Amygdala (tissue), 56 donors: Measurements from ENCODE around the gene MINDY4.

Experiments
- DNase-seq, 56 donors: peaks; one replicate each; lab custom pipeline; 2025; lab: John Stamatoyannopoulos, UW

Gene MINDY4

DNA sequence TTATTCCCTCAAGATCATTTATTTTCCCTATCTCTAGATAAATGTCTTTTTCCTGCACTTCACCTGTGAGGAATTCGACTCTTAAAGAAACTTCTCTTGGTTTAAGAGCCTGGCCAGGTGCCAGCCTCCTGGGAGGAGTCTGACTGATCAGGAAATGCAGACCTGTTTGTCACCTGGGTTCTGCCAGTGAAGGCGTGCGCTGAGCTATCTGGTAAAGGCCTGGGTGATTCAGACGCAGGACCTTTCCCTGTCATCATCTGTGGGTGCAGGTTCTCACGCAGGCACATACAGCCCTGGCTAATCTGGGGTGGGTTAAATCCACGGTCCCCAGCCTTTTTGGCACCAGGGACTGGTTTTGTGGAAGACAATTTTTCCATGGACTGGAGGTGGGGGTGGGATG is 75.2 kb downstream of the MINDY4 start:
- no peak for DNase-seq

- DNase-seq, result no peak
These were observed 77.1 kb downstream of the MINDY4 start for GRCh38 chr7:30848121-30848855.

DNA sequence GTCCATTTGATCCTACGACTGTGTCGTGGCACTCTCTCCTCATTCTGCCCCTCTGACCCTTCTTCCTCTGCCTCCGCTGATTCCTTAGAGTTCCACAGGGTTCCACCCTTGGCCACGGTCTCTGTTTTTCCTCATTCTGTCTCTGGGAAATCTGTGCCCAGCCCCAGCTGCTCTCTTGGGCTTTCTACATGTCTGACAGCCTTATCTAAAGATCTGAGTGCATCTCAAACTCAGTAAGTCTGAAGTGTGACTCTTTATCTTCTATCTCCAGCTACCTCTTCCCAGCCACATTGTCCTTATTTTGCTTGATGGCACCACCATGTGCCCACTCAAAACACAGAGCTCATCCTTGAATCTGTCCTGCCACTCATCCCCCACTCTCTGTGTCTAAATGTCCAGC is 78.3 kb downstream of the MINDY4 start:
- DNase-seq, result no peak

DNA sequence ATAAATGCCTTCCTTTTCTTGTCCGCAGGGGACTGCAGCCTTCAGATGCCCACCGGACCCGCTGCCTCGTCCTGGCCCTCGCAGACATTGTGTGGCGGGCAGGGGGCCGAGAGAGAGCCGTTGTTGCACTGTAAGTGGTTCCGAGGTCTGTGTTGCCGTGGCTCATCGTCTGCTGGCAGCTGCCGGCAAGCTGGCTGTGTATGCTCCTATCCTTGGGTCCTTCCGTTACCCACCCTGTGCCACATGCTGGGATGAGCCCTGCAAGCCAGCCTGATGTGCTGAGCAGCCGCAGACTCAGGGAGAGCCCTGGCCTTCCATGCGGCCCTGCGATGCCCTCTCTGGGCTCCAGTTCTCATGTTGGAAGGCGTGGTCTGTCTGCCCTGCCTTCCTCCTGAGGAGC is 79.2 kb downstream of the MINDY4 start:
- no peak for DNase-seq

DNA sequence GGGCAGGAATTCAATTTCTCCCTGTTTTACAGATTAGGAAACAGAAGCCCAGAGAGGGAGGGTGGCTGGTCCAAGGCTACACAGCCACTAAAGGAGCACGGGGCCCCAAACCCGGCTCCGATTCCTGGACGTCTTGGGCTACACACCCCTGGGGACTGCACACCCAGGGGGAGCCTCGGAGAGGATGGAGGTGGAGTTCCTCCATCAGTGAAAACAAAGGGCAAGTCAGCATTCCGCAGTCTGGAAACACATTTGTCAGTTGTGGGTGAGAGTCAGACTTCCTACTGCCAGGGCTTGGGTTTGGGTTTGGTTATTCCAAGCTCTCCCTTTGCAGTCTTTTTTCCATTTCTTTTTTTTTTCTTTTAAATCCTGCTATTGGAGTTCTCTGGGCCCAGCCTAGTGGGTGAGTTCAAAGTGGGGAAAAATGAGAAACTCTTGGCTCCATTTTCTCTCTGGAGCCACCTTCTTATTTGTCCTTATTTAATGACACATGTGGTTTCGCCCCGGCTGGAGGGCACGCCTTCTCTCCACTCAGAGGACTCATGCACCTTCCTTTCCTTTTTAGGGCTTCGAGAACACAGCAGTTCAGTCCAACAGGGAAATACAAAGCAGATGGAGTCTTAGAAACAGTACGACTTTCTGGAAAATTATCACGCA is 80.6 kb downstream of the MINDY4 start:
- no peak for DNase-seq

GRCh38 chr7:30852308-30852684 is 81.1 kb downstream of the MINDY4 start:
- DNase-seq, result no peak

- DNase-seq, result no peak
These were observed 81.6 kb downstream of the MINDY4 start for GRCh38 chr7:30852744-30853288.

- no peak for DNase-seq
These were observed 82.4 kb downstream of the MINDY4 start for GRCh38 chr7:30853576-30853975.

DNA sequence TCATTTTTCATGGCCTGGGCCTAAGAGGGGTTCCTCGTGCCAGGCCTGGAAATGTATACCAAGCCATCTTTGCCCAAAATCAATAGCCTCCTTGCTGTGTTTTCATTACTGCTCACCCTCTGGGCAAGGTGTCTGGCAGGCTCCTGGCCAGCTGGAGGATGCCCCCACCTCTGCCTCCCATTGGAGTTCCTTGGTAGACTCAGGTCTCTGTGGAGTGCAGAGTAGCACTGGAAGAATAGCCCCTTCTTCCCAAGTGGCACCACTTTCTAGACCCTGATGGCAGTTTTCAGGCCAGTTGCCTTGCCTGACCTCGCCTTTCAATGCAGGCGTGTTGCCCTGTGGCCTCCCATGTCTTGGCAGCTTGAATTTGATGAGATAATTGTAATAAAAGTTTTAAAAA is 84.7 kb downstream of the MINDY4 start:
- DNase-seq, result no peak

GRCh38 chr7:30858576-30858975 is 87.4 kb downstream of the MINDY4 start:
- DNase-seq, result no peak

DNA sequence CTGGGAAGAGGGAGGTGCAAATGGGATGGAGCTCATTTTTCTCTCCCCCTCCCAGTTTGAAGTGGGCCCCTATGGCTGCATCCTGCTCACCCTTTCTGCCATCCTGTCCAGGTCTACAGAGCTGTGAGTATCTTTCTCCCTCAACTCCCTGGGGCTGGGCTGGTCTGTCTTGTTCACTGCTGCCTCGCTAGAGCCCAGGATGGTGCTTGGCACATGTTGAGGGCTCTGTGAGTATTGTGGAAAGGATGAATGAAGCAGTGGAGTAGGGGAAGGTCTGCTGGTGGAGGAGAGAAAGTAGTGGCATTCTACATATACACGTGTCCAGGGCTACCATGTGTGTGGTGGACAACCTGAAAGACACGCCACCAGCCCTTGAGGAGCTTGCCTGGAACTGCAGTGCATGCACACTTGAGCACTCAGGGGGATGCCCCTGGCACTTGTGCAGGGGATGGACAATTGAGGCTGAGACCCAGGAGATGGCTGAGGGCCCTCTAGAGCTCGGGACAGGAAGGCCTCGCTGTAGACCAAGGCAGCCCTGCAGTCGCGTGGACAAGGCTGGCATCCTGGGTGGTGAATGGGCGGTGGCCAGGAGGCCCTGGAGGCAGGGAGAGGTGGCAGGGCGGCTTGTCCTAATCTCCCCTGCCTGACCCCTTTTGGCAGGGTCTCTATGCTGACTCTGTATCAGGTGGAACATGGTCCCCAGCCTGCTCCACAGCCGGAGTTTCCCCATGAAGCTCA is 88.2 kb downstream of the MINDY4 start:
- no peak for DNase-seq

DNA sequence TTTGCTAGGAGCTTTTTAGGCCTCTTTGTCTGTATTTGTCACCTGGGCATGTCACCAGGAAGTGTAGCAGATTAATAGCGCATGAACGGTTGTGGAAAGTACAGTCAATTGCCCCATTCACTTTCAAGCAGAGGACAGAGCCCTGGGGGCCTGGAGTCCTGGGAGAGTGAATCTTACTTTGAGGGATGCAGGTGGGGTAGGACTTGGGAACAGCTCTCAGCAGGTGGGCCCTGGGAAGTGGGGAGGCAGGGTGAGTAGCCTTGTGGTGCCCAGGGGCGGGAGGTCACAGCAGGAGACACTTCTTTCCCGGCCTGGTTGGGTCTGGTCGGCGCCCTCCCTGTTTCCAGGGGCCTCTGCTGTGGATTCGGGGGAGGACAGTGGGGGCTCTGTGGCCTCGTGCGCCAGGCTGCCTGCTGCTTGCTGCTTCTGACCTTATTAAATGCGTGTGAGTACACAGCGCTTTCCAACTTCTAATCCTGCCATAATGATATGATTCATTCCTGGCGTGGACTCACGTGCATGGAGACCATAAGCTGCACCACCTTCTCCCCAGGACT is 88.8 kb downstream of the MINDY4 start:
- no peak for DNase-seq

DNA sequence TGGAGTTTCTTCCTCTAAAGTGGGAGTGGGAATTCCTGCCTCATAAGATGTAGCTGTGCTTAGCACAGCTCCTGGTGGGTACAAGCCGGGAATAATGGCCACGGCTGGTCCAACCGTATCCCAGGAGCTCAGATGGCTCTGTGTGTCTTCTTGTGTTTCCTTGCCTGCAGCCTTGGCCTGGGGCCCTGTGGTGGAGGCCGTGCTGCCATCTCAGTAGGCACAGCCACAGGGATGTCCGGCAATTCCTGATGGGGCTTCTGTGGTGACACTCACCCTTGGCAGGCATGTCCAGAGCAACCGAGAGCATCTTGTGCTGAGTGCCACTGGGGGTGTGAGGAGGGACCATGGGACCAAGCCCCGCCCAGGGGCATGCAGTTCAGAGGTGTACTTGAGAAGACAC is 90.4 kb downstream of the MINDY4 start:
- no peak for DNase-seq

DNA sequence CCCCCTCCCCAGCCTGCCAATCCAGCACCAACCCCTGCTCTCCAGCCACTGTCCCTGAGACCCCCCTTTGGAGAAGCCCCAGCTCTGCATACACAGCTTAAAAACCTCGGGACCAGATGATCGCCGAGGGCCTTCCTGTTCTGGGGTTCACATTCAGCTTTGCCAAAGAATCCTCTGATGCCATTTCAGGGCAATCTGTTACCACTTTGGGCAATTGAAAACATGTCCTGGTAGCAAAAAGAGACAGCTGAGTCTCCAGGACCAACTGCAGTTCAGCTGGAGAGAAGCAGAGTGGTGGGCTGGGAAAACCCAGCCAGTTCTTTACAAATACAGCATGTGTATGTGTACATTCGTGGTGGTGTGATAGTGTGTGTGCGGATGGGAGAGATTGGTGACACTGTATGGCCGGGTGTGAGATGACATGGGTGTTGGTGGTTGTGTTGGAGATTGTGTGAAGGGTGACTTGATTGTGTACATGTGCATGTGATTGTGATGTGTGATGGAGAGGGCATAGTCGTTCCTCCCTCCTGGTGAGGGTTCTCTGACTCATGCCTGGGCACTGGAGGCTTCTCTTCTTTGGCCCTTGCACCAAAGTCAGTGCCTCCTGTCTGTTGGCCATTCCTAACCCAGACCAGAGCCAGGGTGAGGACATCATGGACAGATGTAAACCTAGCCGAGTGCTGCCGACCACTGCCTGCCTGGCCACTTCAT is 91.9 kb downstream of the MINDY4 start:
- no peak for DNase-seq

GRCh38 chr7:30863706-30864035 is 92.5 kb downstream of the MINDY4 start:
- no peak for DNase-seq

DNA sequence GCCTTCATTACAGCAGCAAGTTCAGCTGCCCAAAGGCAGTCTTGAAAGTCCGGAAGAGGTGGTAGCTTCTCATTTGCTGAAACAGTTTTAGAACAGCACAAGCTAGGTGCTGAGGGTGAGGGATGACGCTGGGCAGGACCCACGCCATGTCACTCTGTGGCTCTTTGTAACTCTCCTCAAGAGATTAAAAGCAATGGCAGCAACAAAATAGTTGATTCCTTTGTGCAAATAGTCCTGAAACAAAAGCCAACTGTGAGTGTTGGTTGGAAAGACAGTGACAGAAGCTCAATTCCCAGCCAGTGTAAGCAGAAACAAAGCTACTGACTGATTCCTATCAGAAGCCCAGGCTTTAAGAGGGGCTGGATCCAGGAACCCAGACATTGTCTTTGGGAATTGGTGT is 92.9 kb downstream of the MINDY4 start:
- no peak for DNase-seq

- DNase-seq, result no peak
These were observed 93.9 kb downstream of the MINDY4 start for GRCh38 chr7:30865076-30865475.

- DNase-seq, result no peak
These were observed 94.6 kb downstream of the MINDY4 start for GRCh38 chr7:30865821-30866220.

DNA sequence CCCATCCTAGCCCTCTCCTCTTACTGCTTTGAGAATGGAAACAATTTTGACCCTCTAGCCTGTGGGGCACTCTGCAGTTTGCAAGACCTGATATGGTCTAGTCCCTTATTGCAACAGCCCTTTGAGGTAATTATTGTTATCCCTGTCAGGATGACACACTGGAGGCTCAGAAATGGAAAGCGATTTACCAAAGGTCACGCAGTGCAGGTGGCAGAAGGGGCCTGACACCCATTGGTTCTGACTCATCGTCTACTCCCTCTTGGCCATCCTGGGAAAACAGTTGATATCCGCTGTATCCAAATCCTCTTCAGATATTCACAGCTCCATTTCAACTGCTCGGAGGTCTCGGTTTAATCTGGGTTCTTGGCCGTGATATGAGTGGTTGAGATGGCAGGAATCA is 95.7 kb downstream of the MINDY4 start:
- DNase-seq, result no peak

DNA sequence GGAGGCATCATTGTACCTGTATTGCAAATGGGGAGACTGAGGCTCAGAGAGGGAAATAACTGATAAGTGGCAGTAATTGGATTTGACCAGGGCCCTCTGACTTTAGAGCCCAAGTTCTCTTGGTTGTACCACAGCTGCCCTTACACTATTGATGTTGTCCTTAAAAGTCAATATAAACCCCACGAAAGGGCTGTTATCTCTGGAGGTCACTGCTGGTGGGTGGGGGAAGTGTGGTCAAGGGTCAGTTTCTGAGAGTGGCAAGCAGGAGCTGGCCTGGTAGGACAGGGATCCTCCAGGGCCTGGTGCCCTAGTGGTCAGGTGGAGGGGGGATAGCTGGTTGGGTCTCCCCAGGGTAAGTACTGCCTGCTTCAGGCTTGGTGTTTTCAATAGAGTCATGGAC is 96.3 kb downstream of the MINDY4 start:
- no peak for DNase-seq
